Dedifferentiated amniotic fluid mesenchymal stem cell (primary cell): ENCODE measurements around the gene MRRF.

Source experiments
- DNase-seq: peaks from one replicate; pipeline ENCODE4 v3.0.0-alpha.2; 2016; ENCODE audit errors: extremely low spot score

Gene MRRF

GRCh38 chr9:122380293-122380692, 115.6 kb downstream of the MRRF start:
- DNase-seq = no peak
